ENCODE data around the gene TRAPPC6A. TPM values are rescaled to one million over a fixed set of nuclear protein-coding genes. Genes with fewer than 3 reads are reported as not detected.

TRAPPC6A gene
- total RNA-seq, 1 experiment from 2014 or later = 26.9 TPM

- TF ChIP-seq FOSL1 (IDR thresholded peaks at IDR 0.05; ENCODE audit: low read depth) (no peak), CBX3 (IDR thresholded peaks at IDR 0.05; ENCODE audit: low read depth) (no peak)
Measured at GRCh38 chr19:45202637-45203036, 24.6 kb upstream of the TRAPPC6A start (continued).

GRCh38 chr19:45200568-45200967 lies 22.5 kb upstream of the TRAPPC6A start:
- Histone ChIP-seq H2AFZ (ENCODE audit: low read depth, low read length, poor library complexity, severe bottlenecking) (no peak overlapping the region), H3K4me3 (replicated peaks in 1 of 2; ENCODE audit: low read depth in 1 of 2, low read length in 2 of 2) (no peak overlapping the region), H4K20me1 (ENCODE audit: insufficient read depth) (no peaks in the 10 kb centered on the region), H3K36me3 (ENCODE audit: control insufficient read depth in 1 of 2, insufficient read depth in 2 of 2, low read length in 2 of 2) (no peaks in the 10 kb centered on the region), H3K27ac (ENCODE audit: low read depth, low read length) (no peak overlapping the region), H3K27me3 (ENCODE audit: insufficient read depth, low read length) (no peaks in the 10 kb centered on the region), H3K9ac (ENCODE audit: low read length) (no peak overlapping the region), H3K4me2 (ENCODE audit: low read length) (no peak overlapping the region), H3K79me2 (ENCODE audit: insufficient read depth, low read length) (no peaks in the 10 kb centered on the region), H3K9me3 (ENCODE audit: control insufficient read depth in 1 of 2, insufficient read depth in 1 of 2, low read depth in 1 of 2, low read length in 2 of 2) (no peaks in the 10 kb centered on the region), H3K9me2 (ENCODE audit: insufficient read depth) (no peaks in the 10 kb centered on the region), H3K4me1 (ENCODE audit: control insufficient read depth in 1 of 2, insufficient read depth in 2 of 2, low read length in 2 of 2) (no peaks in the 10 kb centered on the region)
- ATAC-seq = peak; percentile 69
- ChIA-PET CTCF (interaction anchor here (0.9 to 1.4 kb wide), 3 partner anchors 138 to 278 kb away, joined by 3 to 7 read pairs (median 5); no protein-coding TSS in a partner anchor), POLR2A (no interaction called here), RAD21 (ENCODE audit: low non-redundant PET in 1 of 2, low total read pairs in 2 of 2, uncharacterized antibody in 2 of 2, unreplicated experiment in 2 of 2) (no interaction called here)
- intact Hi-C loops (cut with micrococcal nuclease) = loop anchor here (1.0 kb wide), 1 partner anchor 138 kb away; no protein-coding TSS in a partner anchor
- DNase-seq (ENCODE audit: low read depth, low spot score) = no peak
- peak in 2 of 3 experiments; percentile 33 to 37; a peak in 3 of 6 replicates for TF ChIP-seq CTCF (IDR thresholded peaks at IDR 0.05 in 2 of 3, conservative IDR thresholded peaks at IDR 0.05 in 1 of 3; ENCODE audit: borderline replicate concordance in 1 of 3, insufficient read depth in 1 of 3, low read depth in 2 of 3, low read length in 2 of 3)
- no peak for TF ChIP-seq SRF (IDR thresholded peaks at IDR 0.05; ENCODE audit: low read depth)
- no peak for TF ChIP-seq CBX3 (IDR thresholded peaks at IDR 0.05; ENCODE audit: low read depth)
- no peak for TF ChIP-seq REST (IDR thresholded peaks at IDR 0.05; ENCODE audit: low read depth)
- TF ChIP-seq RAD21 (IDR thresholded peaks at IDR 0.05; ENCODE audit: low read depth) = peak; percentile 70
- no TSS peak for BruUV-seq (replicated peaks)
